Measurements from ENCODE around the gene PGAP6.
"Not testable (repeated sequence)": the region's sequence is repeated elsewhere in the genome, so short reads cannot be mapped to it uniquely, and the experiment has no call there.

Gene PGAP6

DNA sequence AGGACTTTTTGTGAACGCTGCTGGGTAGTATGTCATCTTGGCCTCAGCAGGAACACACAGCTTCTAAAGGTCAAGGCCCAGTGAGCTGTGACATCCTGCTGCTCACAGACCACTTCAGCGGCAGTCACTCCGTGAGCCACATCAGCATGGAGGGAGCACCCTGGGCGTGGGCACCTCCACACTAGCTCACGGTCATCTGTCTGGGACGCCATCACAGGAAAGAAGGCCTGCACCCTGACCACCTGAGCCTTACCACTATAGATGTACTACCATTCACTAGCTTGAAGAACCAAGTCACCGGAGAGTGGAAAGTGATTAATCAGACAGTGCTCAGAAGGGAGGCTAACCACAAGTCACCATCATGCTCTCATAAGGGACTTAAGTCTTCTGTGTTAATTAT, 32.6 kb downstream of the PGAP6 start:
- DNase-seq, result no peak

DNA sequence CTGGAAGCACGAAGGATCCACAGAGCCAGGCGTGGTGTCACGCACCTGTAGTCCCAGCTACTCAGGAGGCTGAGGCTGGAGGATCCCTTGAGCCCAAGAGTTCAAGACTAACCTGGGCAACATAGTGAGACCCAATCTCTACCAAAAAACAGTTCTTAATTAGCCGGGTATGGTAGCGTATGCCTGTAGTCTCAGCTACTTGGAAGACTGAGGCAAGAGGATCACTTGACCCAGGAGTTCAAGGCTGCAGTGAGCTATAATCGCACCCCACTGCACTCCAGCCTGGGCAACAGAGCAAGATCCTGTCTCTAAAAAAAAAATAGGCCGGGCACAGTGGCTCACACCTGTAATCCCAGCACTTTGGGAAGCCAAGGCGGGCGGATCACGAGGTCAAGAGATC, 33.3 kb downstream of the PGAP6 start:
- DNase-seq, result not testable (repeated sequence)

DNA sequence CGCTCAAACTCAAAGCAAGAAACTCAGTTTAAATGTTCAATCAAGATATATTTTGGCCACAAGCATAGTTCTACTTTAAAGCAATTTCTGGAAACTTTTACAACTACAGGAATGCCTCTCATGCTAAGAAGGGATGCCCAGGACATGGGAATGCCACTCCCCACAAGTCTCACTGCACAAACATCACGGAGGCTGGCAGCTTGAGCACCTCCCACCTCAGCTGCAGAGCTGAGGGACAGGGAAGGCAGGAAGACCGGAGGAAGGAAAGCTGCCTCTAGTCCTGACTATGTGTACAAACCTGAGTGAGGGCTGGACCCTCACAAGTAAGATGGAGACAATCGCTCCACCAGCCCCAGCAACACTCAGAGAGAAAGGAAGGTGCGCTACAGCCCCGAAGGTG, 34.6 kb downstream of the PGAP6 start:
- no peak for DNase-seq

DNA sequence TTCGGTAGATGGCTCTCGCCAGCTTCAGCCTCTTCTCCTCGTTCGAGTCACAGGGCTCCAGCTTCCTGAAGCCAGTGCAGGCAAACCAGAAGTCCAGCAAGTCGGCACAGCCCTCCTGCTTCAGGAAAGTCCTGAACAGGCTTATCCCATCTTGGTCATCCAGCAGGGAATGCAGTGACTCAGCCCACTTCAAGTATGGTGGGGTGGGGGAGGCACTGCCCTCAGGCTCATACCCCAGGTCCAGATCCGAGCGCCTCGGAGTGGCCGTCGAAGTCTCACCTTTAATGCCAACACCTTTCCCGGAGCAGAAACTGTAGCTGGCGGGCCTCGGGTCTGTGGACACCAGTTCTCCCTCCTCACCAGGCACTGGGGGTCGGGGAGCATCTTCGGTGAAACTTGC, 35.2 kb downstream of the PGAP6 start:
- no peak for DNase-seq

DNA sequence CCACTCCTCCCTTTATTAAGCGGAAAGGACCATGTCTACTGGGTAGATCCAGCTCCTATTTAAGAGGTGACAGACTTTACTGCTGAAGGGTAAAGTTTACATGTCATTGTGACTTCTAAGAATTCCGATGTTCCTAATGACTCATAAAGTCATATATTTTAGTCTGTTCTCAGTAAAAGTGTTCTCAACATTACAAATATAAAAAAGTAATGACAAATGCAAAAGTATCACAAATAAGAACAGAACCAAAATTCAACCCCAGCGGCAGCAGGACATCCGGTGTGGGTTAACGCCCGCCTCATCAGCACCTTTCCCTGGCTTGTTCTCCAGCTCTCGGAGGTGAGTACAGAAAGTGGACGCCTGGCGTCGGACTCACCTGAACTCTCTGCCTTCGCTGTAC, 36.0 kb downstream of the PGAP6 start:
- no peak for DNase-seq

DNA sequence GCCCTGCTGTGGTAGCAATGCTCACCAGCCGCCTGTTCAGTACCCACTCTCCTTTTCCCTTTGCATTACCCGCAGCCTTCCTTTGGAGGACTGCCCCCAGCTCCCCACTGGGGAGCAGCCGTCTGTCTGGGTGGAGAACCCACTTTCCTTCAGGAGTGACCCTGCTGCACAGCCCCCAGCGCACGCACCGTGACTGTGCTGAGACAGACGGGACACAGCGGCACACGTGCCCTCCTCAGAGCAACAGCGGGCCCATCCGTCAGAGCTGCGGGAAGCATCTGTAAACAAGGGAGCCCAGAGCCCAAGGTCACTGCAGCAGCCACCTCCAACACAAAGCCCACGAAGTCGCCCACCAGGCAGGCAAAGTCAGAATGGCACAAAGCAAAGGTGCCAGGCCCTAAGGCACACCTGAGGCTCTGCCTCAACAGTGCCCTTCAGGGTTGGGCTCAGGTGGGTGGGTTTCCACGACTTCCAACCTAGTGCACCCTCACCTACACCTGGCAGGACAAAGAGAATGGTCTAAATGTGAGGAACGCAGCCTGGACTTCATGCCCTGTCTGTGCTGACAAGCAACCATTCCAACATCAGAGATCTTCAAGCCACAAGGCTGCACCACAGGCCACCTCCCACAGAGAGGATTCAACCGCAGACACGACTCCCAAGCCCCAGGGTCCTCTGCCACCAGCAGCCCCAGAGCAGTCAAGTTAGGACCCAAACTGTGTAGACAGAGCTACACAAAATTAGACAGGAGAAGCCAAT, 39.1 kb downstream of the PGAP6 start:
- DNase-seq, result no peak

DNA sequence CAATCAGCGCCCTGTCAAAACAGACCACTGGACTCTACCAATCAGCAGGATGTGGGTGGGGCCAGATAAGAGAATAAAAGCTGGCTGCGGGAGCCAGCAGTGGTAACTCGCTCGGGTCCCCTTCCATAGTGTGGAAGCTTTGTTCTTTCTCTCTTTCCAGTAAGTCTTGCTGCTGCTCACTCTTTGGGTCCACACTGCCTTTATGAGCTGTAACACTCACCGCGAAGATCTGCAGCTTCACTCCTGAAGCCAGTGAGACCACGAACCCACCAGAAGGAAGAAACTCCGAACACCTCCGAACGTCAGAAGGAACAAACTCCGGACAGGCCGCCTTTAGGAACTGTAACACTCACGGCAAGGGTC, 39.8 kb downstream of the PGAP6 start:
- not testable (repeated sequence) for DNase-seq

DNA sequence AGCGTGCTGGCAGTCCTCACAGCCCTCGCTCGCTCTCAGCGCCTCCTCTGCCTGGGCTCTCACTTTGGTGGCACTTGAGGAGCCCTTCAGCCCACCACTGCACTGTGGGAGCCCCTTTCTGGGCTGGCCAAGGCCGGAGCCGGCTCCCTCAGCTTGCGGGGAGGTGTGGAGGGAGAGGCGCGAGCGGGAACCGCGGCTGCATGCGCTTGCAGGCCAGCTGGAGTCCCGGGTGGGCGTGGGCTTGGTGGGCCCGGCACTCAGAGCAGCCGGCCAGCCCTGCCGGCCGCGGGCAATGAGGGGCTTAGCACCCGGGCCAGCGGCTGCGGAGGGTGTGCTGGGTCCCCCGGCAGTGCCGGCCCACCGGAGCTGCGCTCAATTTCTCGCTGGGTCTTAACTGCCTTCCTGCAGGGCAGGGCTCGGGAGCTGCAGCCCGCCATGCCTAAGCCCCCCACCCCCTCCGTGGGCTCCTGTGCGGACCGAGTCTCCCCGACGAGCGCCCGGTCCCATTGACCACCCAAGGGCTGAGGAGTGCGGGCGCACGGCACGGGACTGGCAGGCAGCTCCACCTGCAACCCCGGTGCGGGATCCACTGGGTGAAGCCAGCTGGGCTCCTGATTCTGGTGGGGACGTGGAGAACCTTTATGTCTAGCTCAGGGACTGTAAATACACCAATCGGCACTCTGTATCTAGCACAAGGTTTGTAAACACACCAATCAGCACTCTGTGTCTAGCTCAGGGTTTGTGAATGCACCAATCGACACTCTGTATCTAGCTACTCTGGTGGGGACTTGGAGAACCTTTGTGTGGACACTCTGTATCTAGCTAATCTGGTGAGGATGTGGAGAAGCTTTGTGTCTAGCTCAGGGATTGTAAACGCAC, 40.4 kb downstream of the PGAP6 start:
- DNase-seq, result not testable (repeated sequence)

DNA sequence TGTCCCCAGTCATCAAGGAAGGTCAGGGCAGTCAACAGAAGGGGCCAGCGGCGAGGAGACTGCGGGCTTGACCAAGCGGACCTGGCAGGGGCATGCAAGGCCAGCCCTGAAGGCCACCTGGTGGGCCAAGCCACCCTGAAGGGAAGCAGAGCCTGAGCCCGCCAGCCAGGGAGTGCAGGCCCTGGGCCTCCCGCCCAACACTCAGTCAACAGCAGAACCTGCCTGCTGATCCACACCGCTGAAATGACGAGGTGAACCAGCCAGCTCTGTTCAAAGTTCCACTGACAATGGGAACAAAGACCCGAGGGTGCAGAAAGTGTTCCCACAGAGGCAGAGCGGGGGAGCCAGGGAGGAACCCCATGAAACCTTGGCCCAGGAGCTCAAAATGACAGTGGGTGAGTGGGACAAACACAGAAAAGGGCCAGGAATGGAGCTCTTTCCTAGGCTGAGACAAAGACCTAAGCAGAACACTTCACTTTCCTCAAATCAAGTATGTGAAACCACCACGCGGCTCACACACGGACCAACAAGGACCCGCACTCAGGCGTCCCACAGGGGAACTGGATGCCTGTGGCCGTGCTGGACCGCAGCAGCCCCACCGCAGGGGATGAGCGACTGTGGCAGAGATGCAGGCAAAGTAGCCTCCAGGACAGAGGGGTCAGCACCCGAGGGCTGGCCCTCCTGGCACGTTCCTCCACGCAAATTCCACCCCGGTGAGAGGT, 41.2 kb downstream of the PGAP6 start:
- no peak for DNase-seq

DNA sequence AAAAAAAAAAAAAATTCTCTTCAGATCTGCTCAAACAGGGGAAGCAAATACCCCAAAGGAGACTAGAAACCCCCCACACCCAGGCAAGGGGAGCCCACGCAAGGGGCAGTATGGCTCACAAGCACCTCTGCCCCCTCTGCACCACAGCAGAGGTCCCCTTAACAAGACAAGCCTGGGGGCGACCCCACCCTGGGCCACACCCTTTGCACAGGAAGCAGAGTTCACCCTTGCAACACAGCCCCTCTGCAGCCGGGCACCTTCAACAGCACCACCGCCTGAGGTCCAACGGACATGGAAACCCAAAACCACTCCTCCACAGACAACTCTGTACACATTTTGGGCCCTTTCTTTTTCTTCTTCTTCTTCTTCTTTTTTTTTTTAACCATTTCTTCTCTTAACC, 42.1 kb downstream of the PGAP6 start:
- DNase-seq, result no peak

DNA sequence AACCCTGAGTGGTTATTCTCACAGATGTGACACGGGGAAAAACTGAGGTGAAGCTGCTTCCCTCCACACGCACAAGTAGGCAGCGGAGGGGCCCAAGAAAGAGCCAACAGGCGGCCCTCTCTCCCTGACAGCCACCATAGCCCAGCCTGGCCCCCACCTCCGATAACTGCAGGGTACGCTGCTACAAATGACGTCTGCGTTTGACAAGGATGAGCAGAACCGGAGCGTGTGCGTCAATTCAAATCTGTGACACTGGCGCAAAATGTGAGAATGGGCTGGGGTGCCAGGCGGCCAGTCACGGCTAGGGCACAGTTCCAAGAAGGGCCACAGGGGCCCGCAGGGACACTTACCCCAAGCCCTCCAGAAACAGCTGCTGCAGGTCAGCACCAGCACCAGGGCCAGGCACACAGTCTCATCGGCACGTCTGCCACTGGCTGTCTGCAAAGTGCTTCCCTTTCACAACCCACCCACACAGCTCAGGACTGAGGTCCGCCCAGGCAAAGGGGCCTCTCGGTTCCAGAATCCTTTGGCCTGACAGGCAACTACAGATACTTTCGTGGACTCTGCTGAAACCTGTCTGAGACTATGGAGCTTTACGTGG, 43.7 kb downstream of the PGAP6 start:
- no peak for DNase-seq

DNA sequence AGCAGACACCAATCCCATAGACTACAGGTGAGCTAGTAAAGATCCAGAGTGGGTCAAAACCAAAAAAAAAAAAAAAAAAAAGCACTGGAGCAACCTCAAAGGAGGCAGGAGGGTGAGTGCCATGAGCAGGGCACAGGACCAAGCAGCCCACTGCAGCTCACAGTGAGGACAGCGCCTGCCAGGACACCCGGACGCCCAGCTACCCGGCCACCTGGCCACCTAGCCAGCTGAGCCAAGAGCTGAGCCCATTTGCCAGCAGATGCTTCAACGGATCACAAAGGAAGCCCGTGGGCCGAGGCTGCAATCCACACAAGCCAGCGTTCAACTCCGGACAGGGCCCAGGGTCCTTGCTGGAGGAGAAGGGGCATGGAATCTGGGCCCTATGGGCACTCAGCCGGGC, 44.3 kb downstream of the PGAP6 start:
- DNase-seq, result no peak

DNA sequence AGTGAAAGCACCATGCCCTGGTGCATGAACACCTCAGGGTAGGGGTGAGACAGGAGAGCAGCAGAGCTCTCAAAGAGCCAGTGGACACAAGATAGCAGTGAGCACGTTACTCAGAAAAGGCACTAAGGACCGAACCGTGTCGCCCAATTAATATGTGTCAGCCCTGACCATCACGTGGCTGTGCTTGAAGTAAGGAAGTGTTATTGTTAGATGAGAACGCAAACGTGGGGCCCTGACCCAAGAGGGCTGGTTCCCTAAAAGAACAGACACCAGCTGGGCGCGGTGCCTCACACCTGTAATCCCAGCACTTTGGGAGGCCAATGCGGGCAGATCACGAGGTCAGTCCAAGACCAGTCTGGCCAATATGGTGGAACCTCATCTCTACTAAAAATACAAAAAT, 45.5 kb downstream of the PGAP6 start:
- no peak for DNase-seq

DNA sequence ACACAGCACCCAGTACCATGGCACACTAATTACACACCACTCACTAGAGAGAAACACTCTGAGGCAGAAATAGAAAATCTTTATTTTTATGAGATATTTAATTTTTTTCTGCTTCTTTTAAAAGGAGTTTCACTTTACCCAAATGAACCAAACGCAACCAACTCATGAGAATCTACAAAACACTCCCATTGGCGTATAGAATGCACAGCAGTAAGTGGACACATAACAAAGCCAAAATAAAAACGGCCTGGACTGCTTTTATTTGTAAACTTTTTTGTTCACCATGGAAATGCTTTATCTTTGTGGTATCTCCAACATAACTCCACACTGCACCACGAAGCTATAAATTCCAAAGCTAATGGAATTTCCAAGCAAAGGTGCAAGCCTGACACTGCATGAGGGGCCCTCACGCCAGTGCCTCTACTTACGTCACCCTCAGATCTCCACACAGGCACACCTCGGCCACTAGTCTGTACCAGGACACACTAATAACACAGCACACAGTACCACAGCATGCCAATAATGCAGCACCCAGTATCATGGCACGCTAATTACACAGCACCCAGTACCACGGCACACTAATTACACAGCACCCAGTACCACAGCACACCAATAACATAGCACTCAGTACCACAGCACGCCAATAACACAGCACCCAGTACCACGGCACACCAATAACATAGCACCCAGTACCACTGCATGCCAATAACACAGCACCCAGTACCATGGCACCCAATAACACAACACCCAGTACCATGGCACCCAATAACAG, 46.7 kb downstream of the PGAP6 start:
- DNase-seq, result not testable (repeated sequence)

DNA sequence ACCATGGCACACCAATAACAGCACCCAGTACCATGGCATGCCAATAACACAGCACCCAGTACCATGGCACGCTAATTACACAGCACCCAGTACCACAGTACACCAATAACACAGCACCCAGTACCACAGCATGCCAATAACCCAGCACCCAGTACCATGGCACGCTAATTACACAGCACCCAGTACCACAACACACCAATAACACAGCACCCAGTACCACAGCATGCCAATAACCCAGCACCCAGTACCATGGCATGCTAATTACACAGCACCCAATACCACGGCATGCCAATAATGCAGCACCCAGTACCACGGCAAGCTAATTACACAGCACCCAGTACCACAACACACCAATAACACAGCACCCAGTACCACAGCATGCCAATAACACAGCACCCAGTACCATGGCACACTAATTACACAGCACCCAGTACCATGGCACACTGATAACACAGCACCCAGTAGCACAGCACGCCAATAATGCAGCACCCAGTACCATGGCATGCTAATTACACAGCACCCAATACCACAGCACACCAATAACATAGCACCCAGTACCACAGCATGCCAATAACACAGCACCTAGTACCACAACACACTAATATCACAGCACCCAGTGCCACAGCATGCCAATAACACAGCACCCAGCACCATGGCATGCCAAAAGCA, 47.5 kb downstream of the PGAP6 start:
- DNase-seq, result not testable (repeated sequence)

DNA sequence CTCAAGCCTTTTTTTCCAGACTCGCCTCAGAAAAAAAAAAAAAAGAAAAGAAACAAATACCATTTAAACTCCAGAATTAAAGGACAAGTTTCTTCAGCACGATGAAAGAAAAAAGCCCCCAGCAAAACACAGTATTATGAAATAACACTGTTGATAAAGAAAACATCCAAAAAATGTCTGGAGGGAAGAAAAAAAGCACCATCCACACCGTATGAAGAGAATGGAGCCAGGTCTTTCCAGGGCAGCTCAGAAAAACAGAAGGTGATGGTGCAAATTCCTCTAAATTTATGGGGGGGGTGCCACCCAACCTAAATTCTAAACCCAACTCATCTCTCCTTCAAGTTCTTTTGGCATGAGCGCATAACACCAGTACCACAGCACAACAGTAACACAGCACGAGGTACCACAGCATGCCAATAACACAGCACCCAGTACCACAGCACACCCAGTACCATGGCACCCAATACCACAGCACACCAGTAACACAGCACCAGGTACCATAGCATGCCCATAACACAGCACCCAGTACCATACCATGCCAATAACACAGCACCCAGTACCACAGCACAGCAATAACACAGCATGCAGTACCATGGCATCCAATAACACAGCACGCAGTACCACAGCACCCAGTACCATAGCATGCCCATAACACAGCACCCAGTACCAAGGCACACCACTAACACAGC, 48.2 kb downstream of the PGAP6 start:
- DNase-seq, result no peak

DNA sequence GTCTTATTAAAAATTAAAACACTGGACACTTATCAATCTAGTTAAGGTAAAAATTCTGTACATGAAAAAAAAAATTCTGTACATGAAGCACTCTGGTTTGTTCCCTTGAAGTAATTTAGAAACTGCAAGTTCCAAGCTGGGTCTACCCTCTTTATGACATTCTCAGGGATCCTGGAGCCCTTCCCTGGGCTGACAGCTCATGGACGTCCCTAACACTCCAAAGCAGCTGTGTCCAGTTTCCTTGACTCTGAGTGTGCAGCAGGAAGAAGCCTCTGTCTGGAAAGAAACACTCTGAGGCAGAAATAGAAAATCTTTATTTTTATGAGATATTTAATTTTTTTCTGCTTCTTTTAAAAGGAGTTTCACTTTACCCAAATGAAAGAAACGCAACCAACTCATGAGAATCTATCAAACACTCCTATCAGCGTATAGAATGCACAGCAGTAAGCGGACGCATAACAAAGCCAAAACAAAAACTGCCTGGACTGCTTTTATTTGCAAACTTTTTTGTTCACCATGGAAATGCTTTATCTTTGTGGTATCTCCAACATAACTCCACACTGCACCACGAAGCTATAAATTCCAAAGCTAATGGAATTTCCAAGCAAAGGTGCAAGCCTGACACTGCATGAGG, 50.5 kb downstream of the PGAP6 start:
- not testable (repeated sequence) for DNase-seq

DNA sequence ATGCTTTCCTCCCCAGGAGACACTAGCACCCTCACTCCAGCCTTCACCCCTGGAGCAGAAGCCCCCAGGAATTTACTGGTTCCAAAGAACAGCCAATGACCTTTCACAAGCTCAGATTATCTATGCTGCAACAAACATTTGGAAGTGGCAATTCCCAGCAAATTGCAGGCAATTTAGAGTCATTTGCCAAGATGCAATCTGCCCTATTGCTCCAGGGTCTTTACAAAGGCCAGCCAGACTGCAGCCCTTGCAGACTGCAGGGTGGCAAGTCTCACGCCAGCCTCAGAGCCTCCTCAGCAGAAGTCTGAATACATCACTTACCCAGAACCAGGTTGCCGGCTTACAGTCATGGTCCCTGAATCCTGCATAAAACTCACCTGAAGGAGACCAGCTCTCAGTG, 51.0 kb downstream of the PGAP6 start:
- DNase-seq, result no peak

DNA sequence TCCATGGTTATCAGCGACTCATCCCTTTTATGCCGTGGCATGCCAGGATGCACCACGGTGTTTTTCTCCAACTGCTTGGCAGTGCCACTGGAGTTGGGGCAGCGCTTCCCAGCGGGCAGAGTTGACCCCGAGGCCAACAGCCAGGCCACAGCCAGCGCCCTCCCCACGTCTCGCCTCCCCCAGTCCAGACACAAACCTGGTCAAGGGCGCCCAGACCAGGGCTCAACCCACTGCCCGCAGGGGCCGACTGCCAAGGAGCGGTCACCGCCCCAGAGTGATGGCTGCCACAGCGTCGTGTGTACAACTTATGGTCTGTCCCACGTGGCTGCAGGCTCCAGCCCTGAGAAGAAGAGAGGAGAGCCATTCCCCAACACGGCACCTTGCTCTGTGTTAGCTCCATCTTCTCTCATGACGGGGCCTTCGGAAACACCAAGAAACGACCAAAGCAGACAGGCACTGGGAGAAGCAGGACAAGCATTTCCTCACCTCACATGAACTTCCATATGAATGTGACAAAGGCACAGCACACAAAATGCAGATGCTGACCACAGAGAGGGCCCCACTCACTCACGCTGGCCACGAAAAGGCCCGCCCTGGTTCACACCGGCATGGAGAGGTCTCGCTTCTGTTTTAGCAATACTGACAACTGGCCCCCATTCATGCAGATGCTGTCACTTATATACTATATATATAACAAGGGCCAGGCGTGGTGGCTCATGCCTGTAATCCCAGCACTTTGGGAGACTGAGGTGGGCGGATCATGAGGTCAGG, 56.2 kb downstream of the PGAP6 start:
- no peak for DNase-seq
